GM12892 (cell line): ENCODE data around the gene ADGRF1.

Experiments used
- POLR2A ChIP-seq: IDR thresholded peaks from 2 replicates; pipeline ENCODE4 v1.6.1; 2011; ENCODE audit warnings: low read depth, low read length, control low read depth
- POLR2AphosphoS5 ChIP-seq: IDR thresholded peaks from 2 replicates; pipeline ENCODE4 v1.6.1; 2011; ENCODE audit warnings: low read depth, low read length, control low read depth

GRCh38 chr6:47005486-47005885, 36.6 kb downstream of the ADGRF1 start:
- no peak for TF ChIP-seq POLR2AphosphoS5
- TF ChIP-seq POLR2A, result no peak
